IMR-90 (cell line): Measurements from ENCODE around the gene ZNRD2. TPM values are rescaled to one million over a fixed set of nuclear protein-coding genes. Genes with fewer than 3 reads are reported as not detected.

Source experiments
- ATAC-seq: fragments of 200-7000 bp; cut with Tn5 transposase; 2 replicates; pipeline ENCODE4 v1.9.1; 2020; ENCODE audit warnings: low read depth, mild to moderate bottlenecking, moderate library complexity
- BruUV-seq: library from RNA; stranded (reverse); fragments of 400-500 nt; replicated peaks from 2 replicates; lab custom pipeline; 2021; lab: Mats Ljungman, UMichigan
- CTCF ChIA-PET: fragments of 300-600 bp; formaldehyde crosslinking; extraction: SDS; loops from one replicate; lab custom pipeline; 2021; ENCODE audit warnings: antibody characterized with exemption; lab: Yijun Ruan, JAX
- POLR2A ChIA-PET: fragments of 300-600 bp; sonication (Branson Sonifier 250); formaldehyde crosslinking; loops from one replicate; lab custom pipeline; 2022; ENCODE audit warnings: antibody characterized with exemption; ENCODE audit not compliant: unreplicated experiment; lab: Charles Lee
- DNase-seq: peaks from one replicate; pipeline ENCODE4 v3.0.0; 2013
- H2AFZ ChIP-seq: replicated peaks from 2 replicates; pipeline ENCODE3; 2013; ENCODE audit warnings: low read length, mild to moderate bottlenecking; ENCODE audit not compliant: poor library complexity
- H2AK5ac ChIP-seq: 2 replicates; pipeline ENCODE4 v1.6.1; 2013; ENCODE audit warnings: low read depth, low read length, inconsistent platforms
- H2AK9ac ChIP-seq: replicated peaks from 2 replicates; pipeline ENCODE3; 2013; ENCODE audit warnings: mild to moderate bottlenecking, low read depth, low read length, moderate library complexity; ENCODE audit not compliant: poor library complexity
- H2BK120ac ChIP-seq: 2 replicates; pipeline ENCODE4 v1.6.1; 2013; ENCODE audit warnings: low read depth, low read length, inconsistent platforms
- H2BK15ac ChIP-seq: 3 replicates; pipeline ENCODE4 v1.6.1; 2013; ENCODE audit warnings: low read depth, low read length, inconsistent platforms
- H2BK20ac ChIP-seq: 2 replicates; pipeline ENCODE4 v1.6.1; 2013; ENCODE audit warnings: low read depth, mild to moderate bottlenecking, inconsistent platforms, low read length, moderate library complexity
- H2BK5ac ChIP-seq: 2 replicates; pipeline ENCODE4 v1.6.1; 2013; ENCODE audit warnings: mild to moderate bottlenecking, low read depth, low read length, inconsistent platforms; ENCODE audit not compliant: poor library complexity, severe bottlenecking
- H3K14ac ChIP-seq: replicated peaks from 2 replicates; pipeline ENCODE4 v1.6.1; 2013; ENCODE audit warnings: low read depth, low read length, inconsistent platforms
- H3K18ac ChIP-seq: 2 replicates; pipeline ENCODE4 v1.6.1; 2013; ENCODE audit warnings: low read depth, low read length, control low read depth
- H3K23ac ChIP-seq: 2 replicates; pipeline ENCODE4 v1.6.1; 2013; ENCODE audit warnings: low read depth, low read length, inconsistent platforms
- H3K27ac ChIP-seq: 2 replicates; pipeline ENCODE4 v1.5.1; 2013; ENCODE audit warnings: mild to moderate bottlenecking, control low read depth, low read length; ENCODE audit not compliant: insufficient read depth
- H3K27me3 ChIP-seq: 2 replicates; pipeline ENCODE4 v1.6.1; 2013; ENCODE audit warnings: low read length; ENCODE audit not compliant: control insufficient read depth, insufficient read depth
- H3K36me3 ChIP-seq: 2 replicates; pipeline ENCODE4 v1.6.1; 2013; ENCODE audit warnings: low read length, mixed read lengths; ENCODE audit not compliant: control insufficient read depth, insufficient read depth
- H3K4ac ChIP-seq: 2 replicates; pipeline ENCODE4 v1.6.1; 2013; ENCODE audit warnings: low read depth, low read length, inconsistent platforms
- H3K4me1 ChIP-seq: 2 replicates; pipeline ENCODE4 v1.6.1; 2013; ENCODE audit warnings: low read length, mixed read lengths; ENCODE audit not compliant: control insufficient read depth, insufficient read depth
- H3K4me2 ChIP-seq: 2 replicates; pipeline ENCODE4 v1.6.1; 2013; ENCODE audit warnings: low read depth, mild to moderate bottlenecking, control low read depth, low read length, moderate library complexity
- H3K4me3 ChIP-seq: 2 replicates; pipeline ENCODE4 v1.5.1; 2013; ENCODE audit warnings: low read depth, mild to moderate bottlenecking, control low read depth, low read length, moderate library complexity; ENCODE audit not compliant: insufficient read depth
- H3K56ac ChIP-seq: 2 replicates; pipeline ENCODE4 v1.6.1; 2013; ENCODE audit warnings: low read length, inconsistent platforms; ENCODE audit not compliant: insufficient read depth; ENCODE audit errors: extremely low read depth
- H3K79me1 ChIP-seq, 2 experiments: 2 replicates each; pipeline ENCODE4 v1.6.1; 2013; ENCODE audit warnings: low read length in 2 of 2, inconsistent platforms in 1 of 2, low read depth in 1 of 2
- H3K9ac ChIP-seq: 2 replicates; pipeline ENCODE4 v1.6.1; 2013; ENCODE audit warnings: low read depth, low read length, control low read depth
- H3K9me1 ChIP-seq: 2 replicates; pipeline ENCODE4 v1.6.1; 2013; ENCODE audit warnings: low read length, inconsistent platforms; ENCODE audit not compliant: insufficient read depth
- H3K9me3 ChIP-seq: 2 replicates; pipeline ENCODE4 v1.6.1; 2013; ENCODE audit warnings: low read length; ENCODE audit not compliant: control insufficient read depth, insufficient read depth
- H4K20me1 ChIP-seq: 2 replicates; pipeline ENCODE4 v1.6.1; 2013; ENCODE audit warnings: low read length, inconsistent platforms; ENCODE audit not compliant: insufficient read depth
- H4K5ac ChIP-seq: 2 replicates; pipeline ENCODE4 v1.6.1; 2013; ENCODE audit warnings: mild to moderate bottlenecking, low read depth, low read length, control low read depth
- H4K8ac ChIP-seq, 2 experiments: 2 replicates each; pipeline ENCODE4 v1.6.1; 2013; ENCODE audit warnings: low read depth in 2 of 2, low read length in 2 of 2, control low read depth in 1 of 2, inconsistent platforms in 1 of 2
- H4K91ac ChIP-seq: 2 replicates; pipeline ENCODE4 v1.6.1; 2013; ENCODE audit warnings: low read depth, low read length, inconsistent platforms; ENCODE audit not compliant: insufficient read depth
- CTCF ChIP-seq: conservative IDR thresholded peaks from 2 replicates; pipeline ENCODE4 v1.5.1; 2012; ENCODE audit warnings: mild to moderate bottlenecking, low read depth, low read length, improper control_type of control experiment
- FOS ChIP-seq: fragments of 150-350 bp; IDR thresholded peaks from 2 replicates; pipeline ENCODE4 v1.6.1; 2016; ENCODE audit warnings: low read depth, low read length
- MAZ ChIP-seq: IDR thresholded peaks from 2 replicates; pipeline ENCODE4 v1.6.1; 2012; ENCODE audit warnings: low read depth, mild to moderate bottlenecking, low read length, improper control_type of control experiment, moderate library complexity, borderline replicate concordance
- NFE2L2 ChIP-seq: fragments of 150-350 bp; IDR thresholded peaks from 2 replicates; pipeline ENCODE4 v1.6.1; 2016; ENCODE audit warnings: low read depth, mild to moderate bottlenecking, low read length
- RCOR1 ChIP-seq: IDR thresholded peaks from 2 replicates; pipeline ENCODE4 v1.6.1; 2012; ENCODE audit warnings: mild to moderate bottlenecking, low read length, improper control_type of control experiment; ENCODE audit not compliant: insufficient replicate concordance
- RFX5 ChIP-seq: IDR thresholded peaks from 2 replicates; pipeline ENCODE4 v1.8.0; 2012; ENCODE audit warnings: low read depth, mild to moderate bottlenecking, low read length, moderate library complexity
- USF2 ChIP-seq: fragments of 150-350 bp; IDR thresholded peaks from 2 replicates; pipeline ENCODE4 v1.6.1; 2017; ENCODE audit warnings: mild to moderate bottlenecking, antibody characterized with exemption, low read length, low read depth
- WGBS, 2 experiments: methylation state at CpG; one replicate each; pipeline versions ENCODE4 v1.1.5 to v1.1.7; 2013; ENCODE audit warnings: missing lambda C conversion rate in 2 of 2; ENCODE audit not compliant: insufficient read length in 1 of 2; ENCODE audit errors: extremely low coverage in 2 of 2; 5-methylcytosine and 5-hydroxymethylcytosine counted together
- dilution Hi-C: fragments of 300-500 bp; cut with HindIII; formaldehyde crosslinking; loops from one replicate; pipeline ENCODE4 v1.14.3; 2018; ENCODE audit warnings: low sequenced_read_pairs; ENCODE audit not compliant: unreplicated experiment
- in situ Hi-C: fragments of 300-500 bp; cut with MboI; formaldehyde crosslinking; loops from 3 replicates; pipeline ENCODE4 v1.14.3; 2019; ENCODE audit warnings: low sequenced_read_pairs, inconsistent platforms, mixed read lengths
- intact Hi-C: fragments of 100-400 bp; cut with micrococcal nuclease; formaldehyde crosslinking; loops from 2 replicates; pipeline ENCODE4 v1.10.0; 2022
- polyA plus RNA-seq, 3 experiments: library from polyadenylated mRNA; depleted of rRNA; stranded (reverse); fragments of >200 nt; gene quantifications; 2 replicates each; pipeline ENCODE4 v1.2.3, GENCODE V29; 2012; ENCODE audit warnings: low replicate concordance in 1 of 3
- total RNA-seq: library from RNA; depleted of rRNA; stranded (reverse); fragments of >200 nt; gene quantifications from 2 replicates; pipeline ENCODE4 v1.2.3, GENCODE V29; 2012
- TF ChIP-seq, protein P1 (sequence below): fragments of 150-350 bp; IDR thresholded peaks from 2 replicates; pipeline ENCODE4 v1.6.1; 2016; ENCODE audit warnings: low read depth, mild to moderate bottlenecking, low read length, moderate library complexity, borderline replicate concordance

The ZNRD2 gene
- total and polyA plus RNA-seq, 2 of the 4 experiments (the other 2 are of a cell fraction), result 75.6 to 90.3 TPM

- POLR2A ChIA-PET, result no interaction called here
- CTCF ChIA-PET, result no interaction called here
- H3K14ac ChIP-seq, result no peak overlapping the region
- peaks cover 11 to 44% of the 10 kb centered on the region in 2 experiments for H3K79me1 ChIP-seq
- H3K4me3 ChIP-seq, result no peak overlapping the region
- no peak overlapping the region for H4K8ac ChIP-seq
- H3K36me3 ChIP-seq, result peaks cover 77% of the 10 kb centered on the region
- intact Hi-C loops (no loop called here), dilution Hi-C loops (no loop called here), in situ Hi-C loops (no loop called here)
- H3K27ac ChIP-seq, result no peak overlapping the region
- H3K9me3 ChIP-seq, result no peaks in the 10 kb centered on the region
- ATAC-seq (no peak), DNase-seq (no peak)
- H2AK5ac ChIP-seq, result no peak overlapping the region
- no peak overlapping the region for H2BK5ac ChIP-seq
- H2BK120ac ChIP-seq, result no peak overlapping the region
- TF ChIP-seq MAZ, result no peak
- TF ChIP-seq, protein P1, sequence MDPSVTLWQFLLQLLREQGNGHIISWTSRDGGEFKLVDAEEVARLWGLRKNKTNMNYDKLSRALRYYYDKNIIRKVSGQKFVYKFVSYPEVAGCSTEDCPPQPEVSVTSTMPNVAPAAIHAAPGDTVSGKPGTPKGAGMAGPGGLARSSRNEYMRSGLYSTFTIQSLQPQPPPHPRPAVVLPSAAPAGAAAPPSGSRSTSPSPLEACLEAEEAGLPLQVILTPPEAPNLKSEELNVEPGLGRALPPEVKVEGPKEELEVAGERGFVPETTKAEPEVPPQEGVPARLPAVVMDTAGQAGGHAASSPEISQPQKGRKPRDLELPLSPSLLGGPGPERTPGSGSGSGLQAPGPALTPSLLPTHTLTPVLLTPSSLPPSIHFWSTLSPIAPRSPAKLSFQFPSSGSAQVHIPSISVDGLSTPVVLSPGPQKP, result no peak
- TF ChIP-seq CTCF, result no peak
- no peak for TF ChIP-seq RFX5
- no peak for TF ChIP-seq RCOR1
- no peak for TF ChIP-seq NFE2L2
- no peak for TF ChIP-seq FOS
- no peak for TF ChIP-seq USF2
- no peaks in the 10 kb centered on the region for H3K4me1 ChIP-seq
- H2AK9ac ChIP-seq, result no peak overlapping the region
- H4K91ac ChIP-seq, result no peak overlapping the region
- H2BK20ac ChIP-seq, result no peak overlapping the region
- H4K5ac ChIP-seq, result no peak overlapping the region
- H3K18ac ChIP-seq, result no peak overlapping the region
- H3K4me2 ChIP-seq, result no peak overlapping the region
- H2AFZ ChIP-seq, result no peak overlapping the region
- H2BK15ac ChIP-seq, result no peak overlapping the region
- no peak overlapping the region for H3K9ac ChIP-seq
- H3K9me1 ChIP-seq, result 0 out of 2 replicates have a peak, but pooled peaks cover 8% of the 10 kb centered on the region
- H3K4ac ChIP-seq, result no peak overlapping the region
- WGBS, 2 experiments, result 89% methylated on average over 3 of the region's 9 CpGs; no CpG with 5 or more reads in 1 of the 2 experiments
- H3K56ac ChIP-seq, result no peak overlapping the region
- H4K20me1 ChIP-seq, result peaks cover 33% of the 10 kb centered on the region
- no peak overlapping the region for H3K23ac ChIP-seq
- no peaks in the 10 kb centered on the region for H3K27me3 ChIP-seq
- no TSS peak for BruUV-seq
Measured at GRCh38 chr11:65535102-65535501, 35.2 kb upstream of the ZNRD2 start.
